Non-pigmented ciliary epithelial cell (primary cell): Measurements from ENCODE around the gene NFATC2IP.

Experiments used
- DNase-seq: peaks from one replicate; pipeline ENCODE4 v3.0.0-alpha.2; 2010; ENCODE audit warnings: low read depth

The NFATC2IP gene

DNA sequence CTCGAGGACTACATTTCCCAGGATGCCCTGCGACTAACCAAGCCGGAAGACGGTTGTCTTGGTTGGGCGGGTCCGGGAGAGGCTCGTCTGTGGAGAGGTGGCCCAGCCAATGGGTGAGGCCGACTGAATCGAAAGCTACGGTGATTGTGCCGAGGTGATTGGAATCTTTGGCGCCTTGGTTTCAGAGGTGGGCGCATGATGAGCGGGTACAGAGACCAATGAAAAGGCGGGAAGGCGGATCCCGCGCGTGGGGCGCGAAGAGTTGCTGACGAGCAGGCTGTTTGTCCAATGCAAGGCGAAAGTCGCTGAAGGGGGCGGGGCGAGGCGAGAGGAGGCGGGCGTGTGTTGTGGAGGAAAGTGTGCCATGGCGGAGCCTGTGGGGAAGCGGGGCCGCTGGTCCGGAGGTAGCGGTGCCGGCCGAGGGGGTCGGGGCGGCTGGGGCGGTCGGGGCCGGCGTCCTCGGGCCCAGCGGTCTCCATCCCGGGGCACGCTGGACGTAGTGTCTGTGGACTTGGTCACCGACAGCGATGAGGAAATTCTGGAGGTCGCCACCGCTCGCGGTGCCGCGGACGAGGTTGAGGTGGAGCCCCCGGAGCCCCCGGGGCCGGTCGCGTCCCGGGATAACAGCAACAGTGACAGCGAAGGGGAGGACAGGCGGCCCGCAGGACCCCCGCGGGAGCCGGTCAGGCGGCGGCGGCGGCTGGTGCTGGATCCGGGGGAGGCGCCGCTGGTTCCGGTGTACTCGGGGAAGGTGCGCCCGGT is at the start of gene NFATC2IP:
Gene NFATC2IP (plus strand): TSS at position 290 of the 762 bp plus-strand sequence. CDS start 75 bp downstream, at position 365.
- DNase-seq: peak; percentile 99

DNA sequence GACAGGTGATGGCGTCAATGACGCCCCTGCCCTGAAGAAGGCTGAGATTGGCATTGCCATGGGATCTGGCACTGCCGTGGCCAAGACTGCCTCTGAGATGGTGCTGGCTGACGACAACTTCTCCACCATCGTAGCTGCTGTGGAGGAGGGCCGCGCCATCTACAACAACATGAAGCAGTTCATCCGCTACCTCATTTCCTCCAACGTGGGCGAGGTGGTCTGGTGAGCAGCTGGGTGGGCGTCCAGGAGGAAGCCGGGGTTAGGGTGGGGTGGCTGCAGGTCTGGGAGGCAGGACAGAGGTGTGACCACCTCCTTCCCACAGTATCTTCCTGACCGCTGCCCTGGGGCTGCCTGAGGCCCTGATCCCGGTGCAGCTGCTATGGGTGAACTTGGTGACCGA is 48.9 kb upstream of the NFATC2IP start:
- no peak for DNase-seq

- DNase-seq: no peak
Observed at GRCh38 chr16:28902909-28903308, 47.8 kb upstream of the NFATC2IP start.

DNA sequence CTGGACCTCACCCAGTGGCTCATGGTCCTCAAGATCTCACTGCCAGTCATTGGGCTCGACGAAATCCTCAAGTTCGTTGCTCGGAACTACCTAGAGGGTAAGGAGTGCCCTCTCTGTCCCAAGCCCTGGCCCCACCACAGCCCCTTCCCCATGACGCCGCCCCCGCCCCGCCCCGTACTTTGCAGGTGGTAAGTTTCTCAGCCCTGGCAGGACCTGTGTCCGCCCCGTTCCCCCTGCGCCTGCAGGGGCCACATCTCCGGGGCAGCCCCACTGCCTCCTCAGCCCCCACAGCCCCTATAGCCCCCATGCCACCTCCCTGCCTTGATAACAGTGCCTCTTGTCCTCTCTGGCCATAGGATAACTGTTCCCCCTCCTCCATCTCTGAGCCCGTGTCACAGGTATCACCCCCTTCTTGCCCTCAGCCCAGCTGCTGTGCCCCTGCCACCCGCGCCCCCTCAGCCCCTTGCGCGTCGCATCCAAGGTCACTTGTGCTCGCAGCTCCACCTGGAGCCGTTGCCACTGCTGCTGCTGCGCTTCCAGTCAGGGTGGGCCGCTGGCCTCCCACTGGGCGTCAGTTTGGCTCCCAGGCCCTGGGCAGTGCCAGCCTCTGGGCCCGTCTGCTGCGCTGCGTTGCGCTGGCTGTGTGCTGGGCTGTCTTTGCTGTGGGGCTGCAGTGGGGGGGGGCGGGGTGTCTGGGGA is 47.2 kb upstream of the NFATC2IP start:
- no peak for DNase-seq

- DNase-seq: no peak
Observed at GRCh38 chr16:28904363-28904762, 46.4 kb upstream of the NFATC2IP start.

- DNase-seq: no peak
Observed at GRCh38 chr16:28904828-28905227, 45.9 kb upstream of the NFATC2IP start.

GRCh38 chr16:28905229-28905754 is 45.4 kb upstream of the NFATC2IP start:
- DNase-seq: no peak

DNA sequence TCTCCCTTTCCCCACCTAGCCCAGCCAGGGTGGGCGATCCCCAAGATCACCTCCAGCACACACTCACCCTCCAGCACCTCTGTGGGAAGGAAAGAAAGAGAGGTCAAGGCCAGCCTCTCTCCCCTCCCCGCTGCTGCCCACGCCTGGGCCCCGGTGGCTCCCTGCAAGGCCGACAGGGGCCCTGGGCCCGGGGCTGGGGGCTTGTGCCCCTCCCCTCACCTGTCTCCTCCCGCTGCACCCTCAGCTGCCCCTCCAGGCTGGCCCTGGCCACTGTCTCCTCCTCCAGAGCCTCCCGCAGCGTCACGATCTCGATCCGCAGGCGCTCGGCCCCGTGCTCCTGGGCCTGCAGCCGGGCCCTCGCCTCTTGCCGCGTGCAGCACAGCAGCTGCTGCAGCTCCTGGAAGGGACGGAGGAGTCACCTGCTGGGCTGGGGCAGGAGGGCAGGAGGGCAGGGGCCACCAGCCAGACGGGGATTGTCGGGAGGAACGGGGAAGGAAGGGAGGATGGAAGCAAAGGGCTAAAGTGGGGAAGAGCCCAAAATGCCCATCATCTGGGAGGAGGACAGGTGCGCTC is 44.9 kb upstream of the NFATC2IP start:
- DNase-seq: no peak

GRCh38 chr16:28910086-28911031 is 40.4 kb upstream of the NFATC2IP start:
- no peak for DNase-seq

- DNase-seq: no peak
Observed at GRCh38 chr16:28912558-28912957, 38.2 kb upstream of the NFATC2IP start.

- DNase-seq: no peak
Observed at GRCh38 chr16:28913946-28914724, 36.6 kb upstream of the NFATC2IP start.

- DNase-seq: peak; percentile 54
Observed at GRCh38 chr16:28915181-28915580, 35.6 kb upstream of the NFATC2IP start.

GRCh38 chr16:28917095-28917494 is 33.6 kb upstream of the NFATC2IP start:
- DNase-seq: no peak

DNA sequence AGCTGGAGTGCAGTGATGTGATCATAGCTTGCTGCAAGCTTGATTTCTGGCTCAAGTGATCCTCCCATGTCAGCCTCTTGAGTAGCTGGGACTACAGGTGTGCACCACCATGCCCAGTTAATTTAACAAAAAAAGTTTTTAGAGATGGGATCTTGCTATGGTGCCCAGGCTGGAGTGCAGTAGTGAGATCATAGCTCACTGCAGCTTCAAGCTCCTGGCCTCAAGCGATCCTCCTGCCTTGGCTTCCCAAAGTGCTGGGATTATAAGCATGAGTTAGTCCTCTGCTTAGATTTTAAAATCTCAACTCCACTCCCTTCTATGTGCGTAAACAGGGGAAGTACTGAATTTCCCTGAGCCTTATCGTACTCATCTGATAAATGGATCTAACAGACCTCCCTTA is 32.0 kb upstream of the NFATC2IP start:
- DNase-seq: no peak

GRCh38 chr16:28923231-28923587 is 27.5 kb upstream of the NFATC2IP start:
- DNase-seq: no peak

- DNase-seq: no peak
Observed at GRCh38 chr16:28923652-28924398, 26.9 kb upstream of the NFATC2IP start.

GRCh38 chr16:28924399-28924761 is 26.4 kb upstream of the NFATC2IP start:
- no peak for DNase-seq

DNA sequence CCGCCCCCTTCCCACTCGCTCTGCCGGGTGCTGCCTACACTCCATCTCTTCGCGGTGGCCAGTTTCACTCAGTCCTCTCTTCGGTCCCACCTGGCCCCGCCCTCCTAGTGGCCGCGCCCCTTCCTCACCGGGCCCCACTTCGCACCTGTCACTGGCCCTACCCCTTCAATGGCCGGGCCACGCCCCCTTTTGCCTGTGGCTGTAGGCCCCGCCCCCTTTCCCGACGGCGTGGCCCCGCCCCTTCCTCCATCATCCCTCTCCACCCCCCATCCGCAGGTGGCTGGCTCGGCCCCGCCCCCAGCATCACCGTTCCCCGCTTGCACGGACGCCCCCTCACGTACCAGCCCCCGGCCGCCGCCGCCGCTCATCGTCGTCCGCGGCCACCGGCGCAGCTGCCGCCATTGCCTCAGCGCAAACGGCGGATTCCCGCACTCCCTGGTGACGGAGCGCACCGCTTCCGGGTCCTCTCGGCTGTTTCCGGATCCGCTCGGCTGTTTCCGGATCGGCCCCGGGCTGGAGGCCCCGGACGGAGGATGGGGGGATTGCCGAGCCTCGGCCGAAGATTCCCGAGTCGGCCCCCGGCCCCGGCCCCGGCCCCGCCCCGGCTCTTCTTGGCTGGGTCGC is 25.9 kb upstream of the NFATC2IP start, which contains the start of gene RABEP2:
Gene RABEP2 (minus strand): TSS at position 477 of the 624 bp plus-strand sequence. CDS start 75 bp downstream, at position 402.
- no peak for DNase-seq

DNA sequence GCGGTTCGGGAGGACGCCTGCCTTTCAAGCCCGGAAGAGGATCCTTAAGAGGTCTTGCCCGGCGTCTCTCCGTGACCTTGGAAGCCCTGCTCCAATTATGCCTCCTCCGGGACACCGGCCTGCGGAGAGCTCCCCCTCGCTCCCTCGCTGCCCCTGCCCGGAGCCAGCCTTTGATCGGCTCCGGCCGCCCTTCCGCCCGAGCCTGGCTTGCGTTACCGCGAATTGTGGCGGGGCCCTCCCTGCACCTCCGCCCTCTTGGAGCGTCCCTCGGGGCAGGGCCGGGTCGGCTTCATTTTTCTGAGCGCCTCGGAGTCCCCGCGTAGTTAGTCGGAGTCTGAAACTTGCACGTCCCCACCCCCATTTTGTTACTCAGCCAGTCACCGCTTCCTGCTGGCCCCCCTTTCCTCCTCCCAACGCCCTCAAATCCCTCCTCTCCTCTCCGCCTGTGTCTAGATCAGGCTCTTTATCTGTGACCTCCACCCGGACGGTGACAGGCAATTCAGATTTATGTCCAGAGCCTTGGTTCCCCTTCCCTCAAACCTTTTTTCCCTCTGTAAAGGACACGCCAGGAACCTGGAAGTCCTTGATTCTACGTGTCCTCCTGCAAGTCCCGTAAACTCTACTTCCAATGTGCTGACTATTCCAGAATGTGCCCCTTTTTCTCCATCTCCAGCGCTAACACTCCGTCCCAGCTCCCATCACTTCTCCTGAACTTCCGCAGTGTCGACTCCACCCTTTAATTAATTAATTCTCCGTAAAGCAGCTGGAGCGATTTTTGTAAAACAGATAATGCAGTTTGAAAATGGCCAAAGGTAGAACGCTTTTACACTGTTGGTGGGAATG is 25.1 kb upstream of the NFATC2IP start:
- DNase-seq: peak; percentile 38
